Stimulated activated CD4-positive, alpha-beta T cell treated with anti-CD3 and anti-CD28 coated beads, Interleukin-15, amount 100 ng/mL, for 1 hour (primary cell): ENCODE measurements around the gene GPER1.
"Not testable (repeated sequence)": the region's sequence is repeated elsewhere in the genome, so short reads cannot be mapped to it uniquely, and the experiment has no call there.

Experiments used
- DNase-seq, 2 donors: peaks; one replicate each; pipeline ENCODE4 v3.0.0-alpha.2; 2020; ENCODE audit warnings: low read depth in 1 of 2, low spot score in 1 of 2

Gene GPER1

DNA sequence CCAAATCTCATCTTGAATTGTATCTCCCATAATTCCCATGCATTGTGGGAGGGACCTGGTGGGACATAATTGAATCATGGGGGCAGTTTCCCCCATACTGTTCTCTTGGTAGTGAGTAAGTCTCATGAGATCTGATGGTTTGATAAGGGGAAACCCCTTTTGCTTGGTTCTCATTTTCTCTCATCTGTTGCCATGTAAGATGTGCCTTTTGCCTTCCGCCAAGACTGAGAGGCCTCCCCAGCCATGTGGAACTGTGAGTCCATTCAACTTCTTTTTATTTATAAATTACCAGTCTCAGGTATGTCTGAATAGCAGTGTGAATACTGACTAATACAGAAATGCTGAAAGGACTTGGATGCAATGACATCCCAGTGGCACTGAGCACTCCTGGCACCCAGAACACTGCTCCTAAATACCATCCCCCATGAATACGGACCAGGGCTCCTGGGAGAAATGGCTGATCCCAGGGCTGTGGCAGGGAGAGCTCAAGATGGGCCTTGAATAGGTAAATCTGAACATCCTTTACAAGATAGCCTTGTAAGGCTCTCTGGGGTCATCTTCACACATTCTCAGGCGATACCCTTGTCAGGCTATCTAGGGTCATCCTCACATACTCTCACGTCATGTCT lies 52.7 kb downstream of the GPER1 start:
- DNase-seq: no peak

DNA sequence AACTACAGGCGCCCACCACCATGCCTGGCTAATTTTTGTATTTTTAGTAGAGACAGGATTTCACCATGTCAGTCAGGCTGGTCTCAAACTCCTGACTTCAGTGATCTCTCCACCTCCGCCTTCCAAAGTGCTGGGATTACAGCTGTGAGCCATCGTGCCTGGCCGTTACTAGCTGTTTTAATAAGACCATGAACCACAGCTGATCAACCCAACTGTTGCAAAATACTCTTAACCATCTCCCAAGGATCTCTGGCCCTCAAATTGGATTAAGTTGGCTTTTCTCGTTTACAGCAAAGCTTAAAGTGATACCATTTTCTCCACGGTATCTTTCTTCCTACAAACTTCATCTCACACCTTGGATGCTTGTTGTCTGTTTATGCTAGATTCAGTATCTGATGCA lies 53.7 kb downstream of the GPER1 start:
- no peak for DNase-seq

DNA sequence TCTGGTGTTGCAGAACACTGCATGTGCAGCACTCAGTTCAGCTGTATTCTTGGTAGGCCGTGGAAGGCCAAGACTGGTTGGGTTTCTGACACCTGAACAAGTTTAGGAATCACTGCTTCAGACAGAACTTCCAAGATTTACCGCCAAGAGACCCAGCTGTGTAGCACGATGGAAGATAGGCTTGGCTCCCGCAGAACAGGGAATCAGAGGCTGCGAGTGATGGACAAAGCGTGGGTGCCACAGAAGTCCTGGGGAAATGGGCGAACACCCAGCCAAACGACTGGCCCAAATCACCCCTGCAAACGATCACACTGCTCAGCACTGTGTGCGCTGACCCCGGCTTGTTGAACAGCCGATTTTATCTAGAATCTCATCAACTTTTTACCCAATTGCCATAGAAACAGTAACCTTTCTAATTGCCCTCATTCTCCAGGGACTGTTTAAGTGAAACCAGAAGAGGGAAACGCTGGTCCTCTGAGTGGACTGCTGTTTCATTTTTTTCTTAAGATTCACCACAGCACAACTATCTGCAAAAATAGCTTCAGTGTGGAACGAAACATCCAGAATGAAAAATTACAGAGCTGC lies 54.2 kb downstream of the GPER1 start:
- DNase-seq: no peak

DNA sequence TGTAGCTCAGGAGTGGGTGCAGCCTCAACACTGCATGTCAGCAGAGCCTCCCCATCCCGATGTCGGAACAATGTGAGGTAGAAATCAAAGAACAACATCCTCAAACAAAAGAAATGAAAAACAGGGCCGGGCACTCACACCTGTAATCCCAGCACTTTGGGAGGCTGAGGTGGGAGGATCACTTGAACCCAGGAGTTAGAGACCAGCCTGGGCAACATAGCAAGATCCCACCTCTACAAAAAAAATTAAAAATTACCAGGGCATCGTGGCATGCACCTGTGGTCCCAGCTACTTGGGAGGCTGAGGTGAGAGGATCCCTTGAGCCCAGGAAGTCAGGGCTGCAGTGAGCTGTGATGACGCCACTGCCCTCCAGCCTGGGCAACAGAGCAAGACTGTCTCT lies 55.1 kb downstream of the GPER1 start:
- not testable (repeated sequence) for DNase-seq
